ENCODE results near the gene TNPO1.
A peak's percentile ranks its signal among the peaks of the same experiment; 100 is the strongest.

TNPO1 gene

GRCh38 chr5:72817076-72817481 is 618 bp downstream of the TNPO1 start:
- TF ChIP-seq CTCF (IDR thresholded peaks at IDR 0.05; ENCODE audit: insufficient read depth, low read depth, low read length, missing control alignments): no peak
- DNase-seq (ENCODE audit: low read depth): peak; percentile 49
- H3K4me3 ChIP-seq (ENCODE audit: low read length): peak overlapping the region; percentile 79

- peak; percentile 10 for DNase-seq (ENCODE audit: low read depth)
- TF ChIP-seq CTCF (IDR thresholded peaks at IDR 0.05; ENCODE audit: insufficient read depth, low read depth, low read length, missing control alignments): no peak
- peak overlapping the region; percentile 79 for H3K4me3 ChIP-seq (ENCODE audit: low read length)
These were observed 1.3 kb downstream of the TNPO1 start for GRCh38 chr5:72817671-72818266.

GRCh38 chr5:72818866-72819534 is 2.5 kb downstream of the TNPO1 start:
- TF ChIP-seq CTCF (IDR thresholded peaks at IDR 0.05; ENCODE audit: insufficient read depth, low read depth, low read length, missing control alignments): peak; percentile 96
- peak; percentile 78 for DNase-seq (ENCODE audit: low read depth)
- H3K4me3 ChIP-seq (ENCODE audit: low read length): peak overlapping the region; percentile 18

GRCh38 chr5:72821776-72822175 is 5.3 kb downstream of the TNPO1 start:
- no peak for TF ChIP-seq CTCF (IDR thresholded peaks at IDR 0.05; ENCODE audit: insufficient read depth, low read depth, low read length, missing control alignments)
- H3K4me3 ChIP-seq (ENCODE audit: low read length): no peak overlapping the region
- no peak for DNase-seq (ENCODE audit: low read depth)

GRCh38 chr5:72822944-72823343 is 6.5 kb downstream of the TNPO1 start:
- no peak overlapping the region for H3K4me3 ChIP-seq (ENCODE audit: low read length)
- TF ChIP-seq CTCF (IDR thresholded peaks at IDR 0.05; ENCODE audit: insufficient read depth, low read depth, low read length, missing control alignments): no peak
- DNase-seq (ENCODE audit: low read depth): no peak

GRCh38 chr5:72829707-72830106 is 13.2 kb downstream of the TNPO1 start:
- H3K4me3 ChIP-seq (ENCODE audit: low read length): no peak overlapping the region
- no peak for TF ChIP-seq CTCF (IDR thresholded peaks at IDR 0.05; ENCODE audit: insufficient read depth, low read depth, low read length, missing control alignments)
- no peak for DNase-seq (ENCODE audit: low read depth)

- no peak for DNase-seq (ENCODE audit: low read depth)
- TF ChIP-seq CTCF (IDR thresholded peaks at IDR 0.05; ENCODE audit: insufficient read depth, low read depth, low read length, missing control alignments): no peak
- H3K4me3 ChIP-seq (ENCODE audit: low read length): no peak overlapping the region
These were observed 13.9 kb downstream of the TNPO1 start for GRCh38 chr5:72830362-72830761.
